Activated CD4-positive, alpha-beta T cell treated with anti-CD3 and anti-CD28 coated beads, Interleukin-2, amount 50 U/mL, for 48 hours (primary cell): Measurements from ENCODE around the gene ATG7.

Experiments
- DNase-seq, 2 experiments: peaks; one replicate each; pipeline ENCODE4 v3.0.0-alpha.2; 2020

The ATG7 gene

GRCh38 chr3:11601446-11602238 lies 329.4 kb downstream of the ATG7 start:
- peak in 1 of 2 experiments; percentile 13 for DNase-seq

GRCh38 chr3:11602239-11602840 lies 330.1 kb downstream of the ATG7 start:
- no peak for DNase-seq

GRCh38 chr3:11602886-11603527 lies 330.8 kb downstream of the ATG7 start:
- DNase-seq, result no peak

GRCh38 chr3:11603628-11604027 lies 331.4 kb downstream of the ATG7 start:
- DNase-seq, result no peak

- no peak for DNase-seq
Measured at GRCh38 chr3:11604139-11604892, 332.1 kb downstream of the ATG7 start.

GRCh38 chr3:11605398-11605797 lies 333.2 kb downstream of the ATG7 start:
- no peak for DNase-seq

GRCh38 chr3:11606090-11606784 lies 334.0 kb downstream of the ATG7 start:
- no peak for DNase-seq

- no peak for DNase-seq
Measured at GRCh38 chr3:11606865-11607440, 334.8 kb downstream of the ATG7 start.
